Fibroblast of villous mesenchyme (primary cell): ENCODE data around the gene SIK2. TPM values are rescaled to one million over a fixed set of nuclear protein-coding genes. Genes with fewer than 3 reads are reported as not detected.

ENCODE experiments used
- DNase-seq: peaks from one replicate; pipeline ENCODE4 v3.0.0-alpha.2; 2010; ENCODE audit warnings: low read depth
- H3K4me3 ChIP-seq: 2 replicates; pipeline ENCODE4 v1.5.1; 2011; ENCODE audit warnings: low read depth, mild to moderate bottlenecking, low read length
- CTCF ChIP-seq: IDR thresholded peaks from 2 replicates; pipeline ENCODE4 v1.5.1; 2012; ENCODE audit warnings: low read depth, mild to moderate bottlenecking, low read length; ENCODE audit not compliant: insufficient read depth
- total RNA-seq: library from RNA; depleted of rRNA; stranded (reverse); fragments of >200 nt; gene quantifications from 2 replicates; pipeline ENCODE4 v1.2.3, GENCODE V29; 2012

SIK2 gene
- total RNA-seq, 1 donor: 16.0 TPM

GRCh38 chr11:111582163-111582562 is 20.1 kb upstream of the SIK2 start:
- H3K4me3 ChIP-seq: no peak overlapping the region
- TF ChIP-seq CTCF: no peak
- DNase-seq: no peak

- no peak for TF ChIP-seq CTCF
- H3K4me3 ChIP-seq: no peak overlapping the region
- DNase-seq: peak; percentile 64
These were observed 19.4 kb upstream of the SIK2 start for GRCh38 chr11:111582881-111583280.

- H3K4me3 ChIP-seq: no peak overlapping the region
- no peak for TF ChIP-seq CTCF
- DNase-seq: peak; percentile 34
These were observed 16.9 kb upstream of the SIK2 start for GRCh38 chr11:111585371-111585770.

- TF ChIP-seq CTCF: peak; percentile 61
- H3K4me3 ChIP-seq: no peak overlapping the region
- DNase-seq: peak; percentile 65
These were observed 15.8 kb upstream of the SIK2 start for GRCh38 chr11:111586388-111586831.

GRCh38 chr11:111589114-111589513 is 13.1 kb upstream of the SIK2 start:
- TF ChIP-seq CTCF: no peak
- H3K4me3 ChIP-seq: no peak overlapping the region
- no peak for DNase-seq

- no peak for TF ChIP-seq CTCF
- no peak for DNase-seq
- H3K4me3 ChIP-seq: no peak overlapping the region
These were observed 12.3 kb upstream of the SIK2 start for GRCh38 chr11:111589886-111590499.
